Liver (tissue), 9 donors: ENCODE measurements around the gene BLACAT1. TPM values are rescaled to one million over a fixed set of nuclear protein-coding genes. Genes with fewer than 3 reads are reported as not detected.

Source experiments
- DNase-seq: peaks from one replicate; pipeline ENCODE4 v3.0.0-alpha.2; 2017; ENCODE audit warnings: low spot score
- H3K27ac ChIP-seq, 2 donors: one replicate each; pipeline ENCODE4 v1.7.0; 2013; ENCODE audit warnings: inconsistent platforms in 2 of 2, low read length in 2 of 2, control low read depth in 1 of 2, low read depth in 1 of 2, mild to moderate bottlenecking in 1 of 2
- H3K27me3 ChIP-seq, 4 donors: one replicate each; pipeline versions ENCODE4 v1.6.1 to v1.7.0; 2013; ENCODE audit warnings: low read length in 3 of 4, inconsistent platforms in 1 of 4, mild to moderate bottlenecking in 1 of 4, moderate library complexity in 1 of 4; ENCODE audit not compliant: control insufficient read depth in 4 of 4, insufficient read depth in 4 of 4
- H3K36me3 ChIP-seq, 4 donors: one replicate each; pipeline versions ENCODE4 v1.6.1 to v1.7.0; 2013; ENCODE audit warnings: low read length in 3 of 4, mild to moderate bottlenecking in 3 of 4, low read depth in 1 of 4, moderate library complexity in 1 of 4; ENCODE audit not compliant: control insufficient read depth in 4 of 4, insufficient read depth in 3 of 4
- H3K4me1 ChIP-seq, 4 donors: one replicate each; pipeline versions ENCODE4 v1.6.1 to v1.7.0; 2013; ENCODE audit warnings: low read length in 3 of 4, mild to moderate bottlenecking in 3 of 4, moderate library complexity in 1 of 4; ENCODE audit not compliant: control insufficient read depth in 4 of 4, insufficient read depth in 4 of 4
- H3K4me3 ChIP-seq, 3 donors: one replicate each; pipeline versions ENCODE4 v1.6.1 to v1.7.0; 2013; ENCODE audit warnings: low read length in 3 of 3, control low read depth in 1 of 3, low read depth in 1 of 3, mild to moderate bottlenecking in 1 of 3
- H3K9ac ChIP-seq, 2 donors: one replicate each; pipeline ENCODE4 v1.7.0; 2013; ENCODE audit warnings: low read length in 2 of 2, mild to moderate bottlenecking in 2 of 2, moderate library complexity in 2 of 2, control low read depth in 1 of 2, low read depth in 1 of 2
- H3K9me3 ChIP-seq, 4 donors: one replicate each; pipeline versions ENCODE4 v1.6.1 to v1.7.0; 2013; ENCODE audit warnings: low read length in 3 of 4; ENCODE audit not compliant: control insufficient read depth in 4 of 4
- ATF3 ChIP-seq: IDR thresholded peaks from 2 replicates; pipeline ENCODE4 v1.6.1; 2016; ENCODE audit warnings: antibody characterized with exemption
- CTCF ChIP-seq: fragments of 150-350 bp; IDR thresholded peaks from 2 replicates; pipeline ENCODE4 v1.5.1; 2017; ENCODE audit warnings: improper control_type of control experiment, low read depth, low read length; ENCODE audit not compliant: missing input control
- EGR1 ChIP-seq, 2 donors: IDR thresholded peaks; 2 replicates each; pipeline ENCODE4 v1.6.1; 2016 to 2018; ENCODE audit warnings: antibody characterized with exemption in 2 of 2, low read depth in 2 of 2
- FOXA1 ChIP-seq: IDR thresholded peaks from 2 replicates; pipeline ENCODE4 v1.6.1; 2016; ENCODE audit warnings: antibody characterized with exemption
- FOXA2 ChIP-seq: IDR thresholded peaks from 2 replicates; pipeline ENCODE4 v1.6.1; 2016; ENCODE audit warnings: antibody characterized with exemption
- GABPA ChIP-seq, 2 donors: IDR thresholded peaks in 1 of 2; conservative IDR thresholded peaks in 1 of 2; 2 replicates each; pipeline ENCODE4 v1.6.1; 2016; ENCODE audit warnings: antibody characterized with exemption in 2 of 2, mild to moderate bottlenecking in 1 of 2, moderate library complexity in 1 of 2
- HNF4A ChIP-seq, 2 donors: conservative IDR thresholded peaks; 2 replicates each; pipeline ENCODE4 v1.6.1; 2016; ENCODE audit warnings: antibody characterized with exemption in 2 of 2, mild to moderate bottlenecking in 2 of 2
- HNF4G ChIP-seq: IDR thresholded peaks from 2 replicates; pipeline ENCODE4 v1.6.1; 2016; ENCODE audit warnings: antibody characterized with exemption
- MAX ChIP-seq: IDR thresholded peaks from 2 replicates; pipeline ENCODE4 v1.6.1; 2016; ENCODE audit warnings: antibody characterized with exemption
- NR2F2 ChIP-seq: IDR thresholded peaks from 2 replicates; pipeline ENCODE4 v1.6.1; 2016; ENCODE audit warnings: antibody characterized with exemption
- RAD21 ChIP-seq, 2 donors: IDR thresholded peaks; 2 replicates each; pipeline ENCODE4 v1.6.1; 2016; ENCODE audit warnings: antibody characterized with exemption in 2 of 2, mild to moderate bottlenecking in 2 of 2
- REST ChIP-seq: IDR thresholded peaks from 2 replicates; pipeline ENCODE4 v1.6.1; 2016; ENCODE audit warnings: antibody characterized with exemption, mild to moderate bottlenecking
- RXRA ChIP-seq, 2 donors: IDR thresholded peaks; 2 replicates each; pipeline ENCODE4 v1.6.1; 2017 to 2018; ENCODE audit warnings: antibody characterized with exemption in 2 of 2, mild to moderate bottlenecking in 1 of 2
- SP1 ChIP-seq: IDR thresholded peaks from 2 replicates; pipeline ENCODE4 v1.6.1; 2018; ENCODE audit warnings: antibody characterized with exemption, mild to moderate bottlenecking
- TAF1 ChIP-seq: conservative IDR thresholded peaks from 2 replicates; pipeline ENCODE4 v1.6.1; 2016; ENCODE audit warnings: antibody characterized with exemption, mild to moderate bottlenecking
- YY1 ChIP-seq: IDR thresholded peaks from 2 replicates; pipeline ENCODE4 v1.6.1; 2016; ENCODE audit warnings: antibody characterized with exemption, mild to moderate bottlenecking
- ZBTB33 ChIP-seq: IDR thresholded peaks from 2 replicates; pipeline ENCODE4 v1.6.1; 2016; ENCODE audit warnings: antibody characterized with exemption
- WGBS: extraction: QIAGEN DNeasy Blood & Tissue Kit; methylation state at CpG from one replicate; pipeline ENCODE4 v1.1.7; 2013; 5-methylcytosine and 5-hydroxymethylcytosine counted together
- polyA plus RNA-seq, 2 donors: library from polyadenylated mRNA; stranded (reverse) in 1 of 2; unstranded in 1 of 2; fragments of 200-250 nt in 1 of 2; fragments of >200 nt in 1 of 2; fragmentation: Nextera tagmentation in 1 of 2; extraction: Ambion mirVana in 1 of 2; gene quantifications; one replicate each; pipeline versions ENCODE4 v1.2.1 to v1.2.3, GENCODE V29; 2013 to 2015
- total RNA-seq, 2 donors: library from RNA; depleted of rRNA; stranded (reverse); fragments of >200 nt; gene quantifications; one replicate each; pipeline ENCODE4 v1.2.3, GENCODE V29; 2014
- donor health status: healthy.
- donor health status: healthy.
- donor health status: healthy.
- donor health status: healthy.
- donor health status: healthy.

BLACAT1 gene
- total and polyA plus RNA-seq, 4 donors: not detected

- H3K4me3 ChIP-seq: no peak overlapping the region
- no peak overlapping the region for H3K9ac ChIP-seq
- H3K36me3 ChIP-seq: no peaks in the 10 kb centered on the region
- peaks cover 7 to 18% (median 13%) of the 10 kb centered on the region in 4 donors for H3K27me3 ChIP-seq
- WGBS: 3% methylated on average over 74 of the region's 74 CpGs
- H3K9me3 ChIP-seq: no peaks in the 10 kb centered on the region
- no peak overlapping the region for H3K27ac ChIP-seq
- H3K4me1 ChIP-seq: peaks cover 0 to 14% (median 9%) of the 10 kb centered on the region in 4 donors
- no peak for TF ChIP-seq RAD21 (IDR thresholded peaks at IDR 0.05)
- no peak for TF ChIP-seq ZBTB33
- no peak for TF ChIP-seq HNF4A (conservative IDR thresholded peaks at IDR 0.05)
- TF ChIP-seq YY1: no peak
- TF ChIP-seq EGR1 (IDR thresholded peaks at IDR 0.05; ENCODE audit: low read depth in 2 of 2): no peak
- DNase-seq: no peak
These were observed 1.3 kb upstream of the BLACAT1 start for GRCh38 chr1:205456868-205457745.

GRCh38 chr1:205456383-205456867 is 580 bp upstream of the BLACAT1 start:
- no peak overlapping the region for H3K27ac ChIP-seq
- peaks cover 7 to 18% (median 13%) of the 10 kb centered on the region in 4 donors for H3K27me3 ChIP-seq
- peaks cover 0 to 14% (median 9%) of the 10 kb centered on the region in 4 donors for H3K4me1 ChIP-seq
- H3K9me3 ChIP-seq: no peaks in the 10 kb centered on the region
- DNase-seq: no peak
- WGBS: 3% methylated on average over 47 of the region's 47 CpGs
- H3K4me3 ChIP-seq: peak overlapping the region in 1 of 3 donors; percentile 9
- TF ChIP-seq ATF3 (no peak), RAD21 (IDR thresholded peaks at IDR 0.05) (no peak), ZBTB33 (no peak), TAF1 (no peak), GABPA (IDR thresholded peaks at IDR 0.05 in 1 of 2, conservative IDR thresholded peaks at IDR 0.05 in 1 of 2) (no peak), SP1 (no peak), RXRA (IDR thresholded peaks at IDR 0.05) (no peak), FOXA2 (no peak), CTCF (no peak), NR2F2 (no peak), FOXA1 (no peak), REST (no peak), HNF4G (no peak), HNF4A (conservative IDR thresholded peaks at IDR 0.05) (no peak), MAX (no peak)
- H3K36me3 ChIP-seq: no peaks in the 10 kb centered on the region
- no peak overlapping the region for H3K9ac ChIP-seq
